Left renal cortex interstitium (tissue), 4 donors: Measurements from ENCODE around the gene PASD1. TPM values are rescaled to one million over a fixed set of nuclear protein-coding genes. Genes with fewer than 3 reads are reported as not detected.
A peak's percentile ranks its signal among the peaks of the same experiment; 100 is the strongest.

Experiments used
- DNase-seq, 4 donors: peaks; one replicate each; pipeline ENCODE4 v3.0.0-alpha.2; 2013; ENCODE audit warnings: low read depth in 4 of 4, low spot score in 2 of 4, missing footprints in 1 of 4
- polyA plus RNA-seq, 4 donors: library from polyadenylated mRNA; unstranded; fragments of 120-200 nt; gene quantifications; one replicate each; pipeline ENCODE4 v1.2.1, GENCODE V29; 2013; ENCODE audit not compliant: insufficient read length in 4 of 4

Gene PASD1
- polyA plus RNA-seq, 4 donors: not detected

DNA sequence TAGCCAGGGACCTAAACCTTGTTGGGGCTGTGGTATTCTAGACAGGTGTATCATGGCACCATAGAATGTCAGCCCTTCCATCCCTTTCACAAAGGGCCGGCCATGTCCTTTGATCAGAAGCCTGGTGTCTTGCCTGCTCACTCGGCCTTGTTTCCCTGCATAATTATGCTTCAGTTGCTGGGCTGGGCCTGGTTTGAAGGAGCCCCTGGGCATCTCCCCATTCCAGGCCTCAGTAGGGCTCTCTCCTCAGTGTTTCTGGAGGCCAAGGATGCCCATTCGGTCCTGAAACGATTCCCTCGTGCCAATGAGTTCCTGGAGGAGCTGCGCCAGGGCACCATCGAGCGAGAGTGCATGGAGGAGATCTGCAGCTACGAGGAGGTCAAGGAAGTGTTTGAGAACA, 136.3 kb downstream of the PASD1 start:
- DNase-seq: no peak

DNA sequence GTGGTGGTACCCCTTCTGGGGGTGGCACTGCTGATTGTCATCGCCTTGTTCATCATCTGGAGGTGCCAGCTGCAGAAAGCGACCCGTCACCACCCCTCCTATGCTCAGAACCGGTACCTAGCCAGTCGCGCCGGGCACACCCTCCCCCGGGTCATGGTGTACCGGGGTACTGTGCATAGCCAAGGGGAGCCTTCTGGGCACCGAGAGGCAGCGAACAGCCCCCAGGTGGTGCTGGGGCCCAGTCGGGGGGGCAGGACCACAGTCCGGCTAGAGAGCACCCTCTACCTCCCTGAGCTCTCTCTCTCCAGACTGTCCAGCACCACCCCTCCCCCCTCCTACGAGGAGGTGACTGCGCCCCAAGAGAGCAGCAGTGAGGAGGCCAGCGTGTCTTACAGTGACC, 137.1 kb downstream of the PASD1 start:
- no peak for DNase-seq

DNA sequence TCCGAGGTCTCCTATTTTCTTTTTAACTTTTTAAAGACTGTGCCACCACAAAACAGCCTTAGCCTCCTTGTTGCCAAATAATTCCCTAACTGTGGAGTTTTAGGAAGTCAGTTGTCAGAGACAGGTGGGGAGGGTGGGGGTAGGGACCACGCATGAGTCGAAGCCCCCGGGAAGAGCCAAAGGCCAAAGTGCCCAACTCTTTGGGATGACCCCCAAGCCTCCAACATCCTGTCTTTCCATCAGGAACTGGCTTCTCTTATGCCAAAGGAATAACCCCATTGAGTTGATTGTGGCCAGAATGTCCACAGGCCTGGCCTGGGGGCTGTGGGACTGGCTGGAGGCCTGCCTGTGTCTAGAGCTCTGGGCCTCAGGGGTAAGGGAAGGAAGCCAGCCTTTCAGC, 137.6 kb downstream of the PASD1 start:
- no peak for DNase-seq

DNA sequence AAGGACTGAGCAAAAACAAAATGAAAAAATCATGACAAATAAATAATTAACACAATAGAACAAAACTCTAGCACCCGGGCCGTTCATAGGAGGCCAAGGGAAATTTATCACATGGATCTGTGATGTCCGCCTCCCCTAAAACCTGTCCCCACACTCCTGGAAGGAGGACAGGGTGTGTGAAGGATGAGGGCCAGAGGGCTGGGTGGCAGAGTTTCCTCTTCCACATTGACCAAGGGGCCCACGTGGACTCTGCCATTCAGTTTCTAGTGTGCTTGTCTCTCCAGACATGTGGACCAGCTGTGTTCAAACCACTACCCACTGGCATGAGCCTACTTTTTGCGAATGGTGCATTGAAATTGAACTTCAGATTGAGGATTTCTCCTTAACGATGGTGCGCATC, 138.1 kb downstream of the PASD1 start:
- DNase-seq: no peak

DNA sequence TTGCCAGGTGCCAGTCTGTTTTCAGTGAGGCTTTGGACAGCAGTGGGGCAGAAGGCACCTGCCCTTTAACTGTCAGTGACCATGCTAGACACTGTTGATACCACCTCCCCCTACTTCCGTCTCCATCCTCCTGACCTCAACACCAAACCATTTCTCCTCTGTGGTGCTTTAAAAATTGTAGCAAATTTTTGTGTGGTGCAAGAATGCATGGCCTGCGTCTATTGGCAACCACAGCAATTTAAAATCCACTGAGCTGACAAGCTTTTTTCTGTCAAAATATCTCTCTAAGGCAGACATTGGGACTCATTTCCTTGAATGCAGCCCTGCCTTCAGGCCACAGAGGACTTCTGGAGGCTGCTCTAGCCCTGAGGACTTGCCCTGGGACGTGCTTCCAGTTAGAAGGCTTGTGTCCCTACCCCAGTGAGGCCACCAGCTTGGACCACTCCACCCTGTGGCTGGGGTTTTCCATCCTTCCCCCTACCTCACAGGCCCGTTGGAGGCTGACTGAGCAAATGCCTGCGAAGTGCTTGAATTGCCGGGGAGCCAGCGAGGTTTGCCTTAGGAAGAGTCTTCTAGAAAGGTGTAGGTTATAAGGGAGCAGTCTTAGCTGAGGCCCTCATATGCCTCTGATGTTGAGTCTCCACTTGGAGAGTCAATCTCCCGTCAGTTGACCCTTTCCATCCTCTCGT, 138.7 kb downstream of the PASD1 start:
- no peak for DNase-seq

DNA sequence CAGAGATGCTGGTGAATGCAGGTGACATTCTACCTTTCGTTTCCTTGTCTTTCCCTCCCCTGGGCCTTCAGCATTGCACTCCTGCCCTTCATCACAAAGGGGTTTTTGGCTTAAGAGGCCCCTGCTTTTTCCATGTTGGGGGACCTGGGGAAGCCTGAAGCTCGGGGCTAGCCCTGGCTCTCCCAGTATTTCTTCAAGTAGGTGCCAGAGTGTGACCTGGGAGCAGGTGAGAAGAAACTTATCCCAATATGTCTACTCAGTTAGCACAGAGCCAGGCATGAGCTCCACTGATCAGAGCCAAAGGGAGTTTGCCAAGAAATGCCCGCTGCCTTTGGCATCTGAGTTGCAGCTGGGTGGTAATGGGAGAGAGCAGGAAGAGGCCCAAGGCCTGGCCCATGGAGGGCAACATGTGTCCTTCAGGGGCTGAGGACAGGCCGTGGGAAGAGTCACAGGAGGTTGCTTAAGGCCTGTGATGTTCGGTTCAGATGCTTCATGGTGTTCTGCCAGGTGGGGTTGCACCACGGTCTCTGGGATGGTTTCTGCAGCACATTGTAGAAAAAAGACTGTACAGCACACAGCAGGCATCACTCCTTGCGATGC, 139.4 kb downstream of the PASD1 start:
- DNase-seq: no peak

DNA sequence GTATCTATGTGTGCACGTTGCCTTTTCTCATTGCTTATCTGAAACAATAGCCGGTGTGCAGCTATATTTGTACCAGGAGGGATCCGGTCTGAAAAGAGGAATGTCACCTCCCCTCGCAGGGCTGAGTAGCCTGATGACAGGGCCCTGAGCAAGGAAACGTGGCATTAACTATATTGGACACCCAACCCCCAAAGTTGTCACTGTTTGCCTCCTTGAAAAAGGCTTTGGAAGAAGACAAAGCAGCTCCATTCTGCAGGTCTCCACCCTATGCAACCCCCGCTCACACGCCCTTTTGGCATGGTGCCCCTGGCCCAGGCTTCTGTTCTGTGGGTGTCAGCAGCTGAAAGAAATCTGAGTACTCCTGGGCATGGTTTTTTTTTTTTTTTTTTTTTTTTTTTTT, 140.0 kb downstream of the PASD1 start:
- DNase-seq: no peak

DNA sequence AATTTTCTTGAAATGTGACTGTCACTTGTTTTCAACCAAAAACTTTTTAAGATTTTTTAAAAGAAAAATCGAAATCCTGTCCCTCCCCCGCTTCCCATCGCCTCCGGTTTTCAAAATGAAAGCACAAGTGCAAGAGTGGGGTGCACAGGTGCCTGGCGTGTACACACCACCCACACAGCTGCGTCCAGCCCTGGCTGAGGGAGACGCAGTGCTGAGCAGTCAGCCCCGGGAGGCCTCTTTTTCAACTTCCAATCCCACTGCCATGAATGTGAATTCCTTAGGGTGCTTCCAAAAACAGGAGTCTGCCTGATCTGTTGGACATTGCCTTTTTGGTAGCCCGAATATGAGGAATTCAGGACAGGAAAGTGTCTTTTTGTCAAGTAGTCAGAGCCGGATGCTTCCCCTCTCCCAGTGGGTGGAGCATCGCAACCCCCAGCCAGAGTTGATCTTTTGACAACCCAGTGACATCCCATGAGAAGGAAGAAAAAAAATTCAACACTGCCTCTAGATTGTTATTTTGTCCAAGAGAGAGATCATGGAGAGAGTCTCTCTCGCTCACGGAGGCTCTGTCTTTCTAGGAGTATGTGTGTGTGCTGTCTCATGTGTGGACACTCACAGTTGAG, 140.7 kb downstream of the PASD1 start:
- DNase-seq: no peak

DNA sequence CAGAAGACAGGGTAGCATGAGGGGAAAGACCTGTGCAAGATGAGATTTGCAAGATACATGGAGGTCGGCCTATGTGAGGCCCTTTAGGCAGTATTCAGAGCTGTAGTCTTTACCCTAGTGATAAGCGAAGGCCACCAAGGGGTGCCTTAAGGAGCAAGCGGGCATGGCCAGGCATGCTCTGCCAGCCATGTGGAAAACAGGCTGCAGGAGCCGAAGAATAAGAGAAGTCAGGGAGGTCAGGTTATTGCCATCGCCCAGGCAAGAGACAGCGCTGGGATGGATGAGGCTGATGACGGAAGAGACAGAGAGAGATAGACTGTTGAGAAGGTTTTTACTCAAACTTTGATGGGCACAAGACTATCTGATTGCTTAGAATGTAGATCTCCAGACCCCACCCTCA, 145.3 kb downstream of the PASD1 start:
- DNase-seq: no peak

DNA sequence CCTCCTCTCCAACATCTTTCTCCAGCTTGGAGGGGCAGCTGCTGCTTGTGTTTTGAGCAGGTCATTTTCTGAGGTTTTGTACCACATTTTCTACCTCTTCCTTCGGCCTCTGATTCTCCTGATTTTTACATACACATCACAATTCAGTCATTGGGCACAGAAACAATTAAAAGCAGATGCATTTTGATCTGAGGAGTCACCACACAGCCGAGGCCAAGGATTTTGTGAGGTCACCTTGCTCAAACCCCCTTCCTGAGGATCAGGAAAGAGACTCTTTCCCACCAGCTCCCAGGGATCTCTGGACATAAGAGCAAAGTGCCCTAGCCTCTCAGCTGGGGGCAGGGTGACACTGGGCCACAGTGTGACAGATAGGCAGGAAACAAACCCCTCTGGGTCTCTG, 147.0 kb downstream of the PASD1 start:
- no peak for DNase-seq

DNA sequence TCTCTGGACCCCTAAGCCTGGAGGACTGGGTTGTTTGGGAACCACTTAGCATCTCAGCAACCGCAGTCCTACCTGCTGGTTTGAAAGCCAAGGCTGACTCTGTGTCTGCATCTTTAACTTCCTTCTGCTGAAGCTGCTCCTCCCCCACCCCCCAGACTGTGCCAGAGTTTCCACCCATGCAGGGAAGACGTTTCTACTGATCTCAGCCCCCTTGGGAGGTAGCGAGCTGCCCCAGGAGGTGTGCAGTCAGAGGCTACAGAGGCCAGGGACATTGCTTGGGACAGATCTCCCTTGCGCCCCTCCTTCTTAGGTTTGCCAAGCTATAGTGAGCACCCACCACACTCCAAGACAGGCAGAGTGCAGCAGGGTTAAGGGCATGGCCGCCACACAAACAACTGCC, 147.7 kb downstream of the PASD1 start:
- no peak for DNase-seq

DNA sequence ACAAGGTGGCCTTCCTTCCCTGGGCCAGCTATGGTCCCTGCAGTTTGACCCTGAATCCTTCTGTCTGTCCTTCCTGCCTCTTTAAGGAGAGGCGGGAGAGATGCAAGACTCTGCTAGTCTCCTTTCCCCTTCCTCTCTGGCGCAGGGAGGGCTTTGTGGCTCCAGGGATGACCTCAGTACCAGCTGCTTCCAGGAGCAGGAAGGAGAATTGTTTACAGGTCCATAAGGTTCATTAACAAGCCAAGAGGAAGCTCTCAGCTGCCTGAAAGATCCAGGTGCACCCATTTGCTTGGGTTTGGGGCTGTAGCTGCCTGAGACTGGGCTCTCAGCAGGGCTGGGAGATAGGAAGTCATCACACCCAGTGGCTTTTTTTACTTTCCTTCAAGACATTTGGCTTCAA, 148.3 kb downstream of the PASD1 start:
- no peak for DNase-seq

DNA sequence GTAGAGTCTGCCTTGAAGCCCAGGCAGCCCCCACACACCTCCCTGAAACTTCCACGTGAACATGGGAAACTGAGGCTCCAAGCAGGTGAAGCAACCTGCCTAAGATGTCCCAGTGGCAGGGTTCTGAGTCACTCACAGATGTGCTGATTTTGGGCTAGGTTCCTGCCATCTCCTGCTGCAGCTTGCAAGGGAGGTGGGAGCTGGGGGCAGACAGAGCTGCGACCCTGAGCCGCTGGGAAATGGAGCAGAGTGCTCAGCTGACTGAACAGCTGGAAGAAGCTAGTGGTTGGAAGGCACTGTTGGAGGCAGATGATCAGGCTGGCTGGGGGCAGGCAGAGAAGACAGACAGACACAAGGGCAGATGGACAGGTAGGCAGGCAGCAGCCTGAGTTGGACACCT, 148.8 kb downstream of the PASD1 start:
- DNase-seq: no peak

DNA sequence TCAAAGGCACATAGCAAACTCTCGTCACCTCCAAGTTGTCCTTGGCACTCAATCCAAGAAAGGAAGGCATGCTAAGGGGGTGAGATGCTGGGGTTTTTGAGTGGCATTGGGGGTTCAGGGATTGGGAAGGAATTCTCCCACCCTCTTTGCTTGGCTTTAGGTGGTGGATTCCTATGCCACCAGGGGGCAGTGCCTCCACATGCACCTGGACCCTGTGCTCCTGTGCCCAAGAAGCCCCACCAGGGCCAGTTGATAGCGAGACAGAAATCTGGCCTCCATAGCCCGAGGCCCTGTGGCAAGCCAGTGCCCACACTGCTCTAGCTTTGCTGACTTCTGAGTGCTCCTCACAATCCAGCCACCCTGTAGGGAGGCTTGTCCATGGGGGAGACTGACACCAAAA, 150.4 kb downstream of the PASD1 start:
- DNase-seq: no peak

DNA sequence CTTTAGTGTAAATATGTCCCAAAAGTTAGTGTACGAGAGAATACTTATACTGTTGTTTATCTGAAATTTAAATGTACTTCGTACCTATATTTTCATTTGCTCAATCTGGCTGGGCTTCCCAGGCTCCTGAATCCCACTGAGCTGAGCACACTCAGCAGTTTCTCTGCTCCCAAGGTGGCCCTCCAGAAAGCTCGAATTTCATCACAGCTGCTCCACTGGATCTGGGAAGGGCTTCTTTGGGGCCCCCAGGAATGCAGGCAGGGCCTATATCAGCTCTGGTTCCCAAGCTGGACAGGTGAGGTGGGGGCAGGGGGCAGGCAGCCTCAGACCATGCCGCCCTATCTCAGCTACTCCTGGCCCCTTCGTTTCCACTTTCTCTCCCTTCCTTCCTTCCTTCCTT, 150.9 kb downstream of the PASD1 start:
- DNase-seq: no peak

DNA sequence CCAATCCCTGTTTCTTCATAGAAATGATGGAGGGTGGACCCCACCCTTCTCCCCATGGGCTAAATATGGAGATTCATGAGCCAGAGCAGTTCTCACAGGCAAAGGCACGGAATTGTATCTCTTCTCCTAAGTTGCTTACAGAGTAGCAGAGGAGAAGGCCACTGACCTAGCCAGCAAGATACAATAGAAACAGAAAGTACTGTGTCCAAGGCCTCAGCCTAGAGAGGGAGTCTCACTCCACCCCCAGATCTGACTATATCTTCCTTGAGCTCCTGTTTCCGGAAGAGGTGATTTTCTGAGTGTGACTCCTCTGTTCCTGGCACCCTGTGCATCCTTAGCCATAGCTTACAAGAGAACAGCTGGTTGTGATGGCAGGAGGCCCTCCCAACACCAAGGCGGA, 152.3 kb downstream of the PASD1 start, which contains the start of gene FATE1:
TSS of gene FATE1 (plus strand) at position 284 of the 400 bp plus-strand sequence. CDS start at position 369, 85 bp downstream.
- no peak for DNase-seq

DNA sequence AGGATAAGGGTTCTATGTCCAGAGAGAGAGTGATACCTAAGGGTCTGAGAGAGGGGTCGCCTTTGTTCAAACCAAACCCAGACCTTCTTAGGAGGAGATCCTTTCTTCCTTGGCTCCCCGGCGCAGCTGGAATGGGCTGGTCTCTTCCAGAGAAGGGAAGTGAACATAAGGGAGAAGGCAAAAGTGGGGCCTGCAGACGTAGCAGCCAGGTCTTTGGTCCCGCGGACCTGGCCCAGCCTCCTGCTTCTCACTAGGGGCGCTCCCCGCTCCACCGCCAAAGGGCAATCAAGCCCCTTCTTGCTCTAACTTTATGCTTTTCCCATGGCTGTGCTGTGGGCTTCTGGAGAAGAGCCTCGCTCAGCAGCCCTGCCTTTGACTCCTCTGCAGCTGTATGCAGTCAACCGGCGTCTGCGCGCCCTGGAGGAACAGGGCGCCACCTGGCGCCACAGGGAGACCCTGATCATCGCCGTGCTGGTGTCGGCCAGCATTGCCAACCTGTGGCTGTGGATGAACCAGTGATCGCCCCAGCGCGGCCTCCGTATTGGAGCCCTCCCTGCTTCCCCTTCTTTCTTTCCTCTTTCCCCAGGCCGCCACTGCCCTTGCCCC, 158.9 kb downstream of the PASD1 start:
- DNase-seq: peak in 2 of 4 donors; percentile 2 to 9

DNA sequence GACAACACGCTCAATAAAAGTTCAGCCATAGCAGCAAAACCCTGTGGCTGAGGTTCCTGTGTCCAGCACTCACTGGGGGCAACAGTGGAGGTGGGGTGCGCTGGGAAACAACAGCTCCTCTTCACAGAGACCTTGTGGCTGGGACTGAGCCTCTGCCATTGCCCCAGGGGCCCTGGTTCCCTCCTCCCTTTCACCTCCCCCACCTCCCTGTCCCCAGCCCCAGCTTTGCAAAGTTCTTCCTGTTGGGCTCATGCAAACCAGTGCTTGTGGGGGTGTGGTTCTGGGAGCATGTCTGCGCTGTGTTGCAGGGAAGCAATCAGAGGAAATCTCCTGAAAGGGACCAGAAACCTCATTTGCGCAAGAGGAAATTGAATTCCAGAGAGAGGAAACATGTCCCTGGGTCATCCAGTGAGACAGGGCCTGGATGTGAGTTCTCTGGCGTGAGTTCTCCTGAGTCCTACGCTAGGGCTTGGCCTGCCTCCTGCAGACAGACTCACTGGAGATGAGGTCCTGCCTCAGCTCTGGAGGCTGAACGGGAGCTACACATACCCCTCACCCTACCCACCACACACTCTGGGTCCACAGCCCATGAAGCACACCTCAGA, 159.8 kb downstream of the PASD1 start:
- no peak for DNase-seq

DNA sequence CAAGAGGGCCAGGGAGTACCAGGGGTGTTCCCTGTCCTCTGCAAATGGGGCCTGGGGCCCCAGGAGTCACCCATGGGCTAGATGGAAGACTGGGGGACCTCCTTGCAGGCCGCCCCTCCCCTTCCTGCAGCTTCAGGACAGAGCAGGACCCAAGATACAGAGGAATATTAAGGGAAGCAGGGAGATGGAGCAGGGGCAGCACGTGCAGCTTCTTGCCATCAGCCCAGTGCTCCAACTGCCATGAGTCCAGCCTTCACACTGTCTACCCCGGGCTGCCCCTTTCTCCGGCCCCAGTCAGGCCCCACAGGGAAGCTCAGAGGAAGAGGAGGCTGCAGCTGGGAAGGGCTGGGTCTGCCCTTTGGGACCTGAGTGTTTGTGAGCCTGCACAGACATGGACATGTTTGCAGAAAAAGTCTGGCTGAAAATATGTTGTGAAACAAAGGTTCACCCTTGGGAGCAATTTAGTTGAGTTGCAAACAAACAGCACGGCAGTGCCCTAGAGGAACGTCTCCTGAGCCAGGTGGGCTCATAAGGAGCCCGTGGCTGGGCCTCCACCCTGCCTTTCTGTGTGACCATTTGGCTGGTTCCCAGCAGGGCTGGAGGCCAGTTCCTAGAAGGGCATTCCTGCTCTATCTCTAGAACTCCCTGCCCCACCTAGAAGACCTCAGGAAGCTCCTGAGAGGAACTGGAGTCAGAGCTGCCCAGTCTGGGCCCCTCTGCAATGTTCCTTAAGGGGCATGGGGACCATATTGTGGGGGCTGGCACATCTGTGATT, 161.3 kb downstream of the PASD1 start:
- DNase-seq: no peak

DNA sequence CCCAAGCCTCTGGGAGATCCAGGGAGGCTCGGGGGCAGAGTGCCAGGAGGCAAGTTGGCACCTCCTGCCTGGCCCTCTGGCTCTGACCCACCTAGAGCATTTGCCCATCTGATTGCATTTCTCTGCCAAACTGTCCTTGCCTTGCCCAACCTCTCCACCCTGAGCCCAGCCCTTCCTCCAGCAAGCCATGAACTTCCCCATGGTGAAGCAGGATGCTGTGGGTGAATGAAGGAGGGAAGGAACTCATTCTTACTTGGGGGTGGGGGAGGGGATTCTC, 161.8 kb downstream of the PASD1 start:
- no peak for DNase-seq
